ENCODE results near the gene VPS33B.

DNA sequence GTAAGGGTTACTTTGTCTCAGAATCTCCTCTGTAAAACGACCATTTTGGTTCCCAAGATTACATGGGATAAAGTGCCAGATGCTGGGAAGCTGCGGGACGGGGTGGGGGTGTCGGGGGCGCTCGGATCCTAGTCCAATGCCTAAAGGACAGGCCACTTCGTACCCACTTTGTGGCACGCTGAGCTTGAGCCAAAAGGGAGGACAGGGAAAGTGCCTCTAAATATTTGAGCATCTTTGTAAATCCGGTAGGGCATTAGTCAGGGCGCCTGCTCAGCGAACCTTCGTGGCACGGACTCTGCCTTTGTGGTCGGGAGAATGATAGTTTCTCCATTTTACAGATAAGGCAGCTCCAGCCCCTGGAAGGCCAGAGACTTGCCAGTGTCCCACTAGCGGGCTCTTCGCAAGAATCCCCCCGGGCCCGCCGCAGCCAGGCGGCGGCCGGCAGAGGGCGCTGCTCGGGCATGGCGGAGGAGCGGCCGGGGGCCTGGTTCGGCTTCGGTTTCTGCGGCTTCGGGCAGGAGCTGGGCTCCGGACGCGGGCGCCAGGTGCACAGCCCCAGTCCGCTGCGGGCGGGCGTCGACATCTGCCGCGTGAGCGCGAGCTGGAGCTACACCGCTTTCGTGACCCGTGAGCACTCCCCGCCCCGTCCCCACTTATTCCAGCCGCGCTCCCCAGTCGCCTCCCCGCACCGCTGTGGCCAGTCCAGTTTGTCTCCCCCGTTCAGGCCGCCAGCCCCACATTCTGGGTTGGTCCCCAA is 65.9 kb downstream of the VPS33B start:
- TF ChIP-seq CTCF (IDR thresholded peaks at IDR 0.05), result peak; percentile 70 to 88 (median 82)
- no peak for TF ChIP-seq POLR2A (IDR thresholded peaks at IDR 0.05)
